HUES64 (cell line): Measurements from ENCODE around the gene FGF8.
"Not testable (repeated sequence)": the region's sequence is repeated elsewhere in the genome, so short reads cannot be mapped to it uniquely, and the experiment has no call there.

Experiments used
- H3K27ac ChIP-seq: 2 replicates; pipeline ENCODE4 v1.7.0; 2013; ENCODE audit warnings: low read depth, low read length, inconsistent platforms
- H3K27me3 ChIP-seq: 2 replicates; pipeline ENCODE4 v1.6.1; 2013; ENCODE audit warnings: mild to moderate bottlenecking, low read length; ENCODE audit not compliant: insufficient read depth
- H3K36me3 ChIP-seq: 2 replicates; pipeline ENCODE4 v1.6.1; 2013; ENCODE audit warnings: mild to moderate bottlenecking, low read length; ENCODE audit not compliant: insufficient read depth
- H3K4me1 ChIP-seq: 2 replicates; pipeline ENCODE4 v1.6.1; 2013; ENCODE audit warnings: mild to moderate bottlenecking, low read length, moderate library complexity; ENCODE audit not compliant: insufficient read depth
- H3K4me3 ChIP-seq: 2 replicates; pipeline ENCODE4 v1.5.1; 2013; ENCODE audit warnings: mild to moderate bottlenecking, low read length, moderate library complexity
- H3K9ac ChIP-seq: 2 replicates; pipeline ENCODE4 v1.6.1; 2013; ENCODE audit warnings: mild to moderate bottlenecking, low read depth, low read length
- H3K9me3 ChIP-seq: 2 replicates; pipeline ENCODE4 v1.6.1; 2013; ENCODE audit warnings: low read depth, low read length; ENCODE audit not compliant: insufficient read depth
- WGBS: fragments of 150-250, 120-280 bp; methylation state at CpG from one replicate; pipeline ENCODE4 v1.1.7; 2013; ENCODE audit warnings: missing lambda C conversion rate; 5-methylcytosine and 5-hydroxymethylcytosine counted together

FGF8 gene

GRCh38 chr10:101803511-101803910 is 27.6 kb upstream of the FGF8 start:
- Histone ChIP-seq H3K9ac (no peak overlapping the region), H3K9me3 (no peaks in the 10 kb centered on the region), H3K4me3 (no peak overlapping the region), H3K27ac (no peak overlapping the region), H3K27me3 (no peaks in the 10 kb centered on the region), H3K4me1 (no peaks in the 10 kb centered on the region), H3K36me3 (peaks cover 98% of the 10 kb centered on the region)
- WGBS: 97% methylated on average over 4 of the region's 4 CpGs

DNA sequence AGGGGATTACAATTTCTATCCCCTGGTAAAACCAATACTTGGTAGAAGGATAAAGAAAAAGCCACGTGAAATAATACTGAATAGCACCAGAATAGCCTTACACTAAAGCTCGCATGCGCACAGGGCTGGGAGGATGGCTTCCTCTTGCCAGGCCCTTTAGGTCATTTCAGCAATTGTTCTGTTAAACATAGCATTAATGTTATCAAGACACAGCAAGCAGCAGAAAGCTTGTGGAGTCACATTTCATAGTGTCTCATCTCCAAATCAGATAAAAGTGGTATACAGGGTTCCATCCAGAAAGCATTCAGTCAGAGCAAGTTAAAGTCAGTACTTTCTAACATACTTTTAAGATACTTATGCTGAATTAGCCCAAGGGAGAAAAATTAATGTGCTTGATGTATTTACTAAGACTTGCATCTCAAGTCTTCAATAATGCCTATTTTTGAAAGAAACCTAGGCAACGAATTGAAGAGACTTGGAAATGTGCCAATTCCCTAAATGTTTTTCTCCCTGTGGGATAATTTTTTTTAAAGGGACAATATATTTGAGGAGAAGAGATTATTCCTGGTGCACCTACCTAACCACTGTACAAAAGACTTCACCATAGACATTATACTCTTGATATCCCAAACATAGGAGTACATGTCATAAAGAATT is 21.6 kb upstream of the FGF8 start:
- Histone ChIP-seq H3K9ac (no peak overlapping the region), H3K27ac (no peak overlapping the region), H3K9me3 (no peaks in the 10 kb centered on the region), H3K36me3 (peaks cover 100% of the 10 kb centered on the region), H3K4me1 (no peaks in the 10 kb centered on the region), H3K27me3 (no peaks in the 10 kb centered on the region), H3K4me3 (no peak overlapping the region)
- WGBS: 97% methylated on average over 4 of the region's 4 CpGs

DNA sequence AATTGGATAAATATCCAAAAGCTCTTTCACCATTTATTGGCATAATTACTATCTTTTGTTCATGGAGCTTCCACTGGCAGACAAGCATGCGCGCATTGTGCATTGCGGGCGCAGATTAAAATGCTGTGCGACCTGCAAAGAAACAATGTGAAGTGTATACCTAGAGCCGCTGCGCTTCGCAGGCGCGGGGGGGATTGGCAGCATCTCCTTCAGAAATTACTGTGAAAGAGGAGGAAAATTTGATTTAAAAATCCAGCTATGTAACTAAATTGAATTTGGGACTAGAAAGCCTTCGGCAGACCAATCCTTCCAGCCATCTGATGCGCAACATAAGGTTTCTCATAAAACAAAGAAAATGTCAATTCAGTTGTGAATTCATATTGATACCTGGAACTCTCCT is 17.6 kb upstream of the FGF8 start:
- Histone ChIP-seq H3K36me3 (peaks cover 98% of the 10 kb centered on the region), H3K9me3 (no peaks in the 10 kb centered on the region), H3K9ac (no peak overlapping the region), H3K4me1 (no peaks in the 10 kb centered on the region), H3K4me3 (no peak overlapping the region), H3K27me3 (no peaks in the 10 kb centered on the region), H3K27ac (no peak overlapping the region)
- WGBS: 97% methylated on average over 12 of the region's 12 CpGs

GRCh38 chr10:101789686-101790085 is 13.8 kb upstream of the FGF8 start:
- WGBS: 95% methylated on average over 6 of the region's 7 CpGs
- H3K36me3 ChIP-seq: peaks cover 96% of the 10 kb centered on the region
- H3K4me1 ChIP-seq: no peaks in the 10 kb centered on the region
- H3K9me3 ChIP-seq: no peaks in the 10 kb centered on the region
- H3K27ac ChIP-seq: no peak overlapping the region
- H3K4me3 ChIP-seq: no peak overlapping the region
- H3K9ac ChIP-seq: no peak overlapping the region
- no peaks in the 10 kb centered on the region for H3K27me3 ChIP-seq

- not testable (repeated sequence) for H3K9ac ChIP-seq, H3K9me3 ChIP-seq, H3K27ac ChIP-seq, H3K4me1 ChIP-seq, H3K4me3 ChIP-seq, H3K27me3 ChIP-seq
- 98% methylated on average over 9 of the region's 9 CpGs for WGBS
- peaks cover 96% of the 10 kb centered on the region for H3K36me3 ChIP-seq
Observed at GRCh38 chr10:101789231-101789630, 13.3 kb upstream of the FGF8 start.

DNA sequence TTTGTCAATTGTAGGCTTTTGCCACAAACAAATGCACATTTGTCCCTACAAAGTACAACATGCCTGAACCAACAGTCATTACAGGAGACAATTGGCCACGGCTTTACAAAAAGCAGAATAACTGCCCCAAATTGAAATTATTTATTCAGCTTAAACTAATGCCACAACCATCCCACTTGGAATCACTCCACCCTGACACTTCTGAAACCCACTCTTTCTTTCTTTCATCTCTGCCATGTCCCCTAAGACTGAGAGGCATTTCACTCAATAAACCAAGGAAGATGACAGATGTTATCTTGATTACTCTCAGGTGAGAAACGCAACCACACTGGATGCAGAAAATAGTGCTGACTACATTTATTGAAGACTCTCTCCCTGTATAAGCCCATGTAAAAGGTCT is 9.9 kb upstream of the FGF8 start:
- WGBS: 97% methylated on average over 2 of the region's 2 CpGs
- H3K36me3 ChIP-seq: peaks cover 70% of the 10 kb centered on the region
- no peak overlapping the region for H3K27ac ChIP-seq
- no peaks in the 10 kb centered on the region; the same call in 1 of the 2 replicates for H3K9me3 ChIP-seq
- no peaks in the 10 kb centered on the region for H3K27me3 ChIP-seq
- H3K9ac ChIP-seq: no peak overlapping the region
- peaks cover 10% of the 10 kb centered on the region for H3K4me1 ChIP-seq
- H3K4me3 ChIP-seq: no peak overlapping the region

GRCh38 chr10:101784558-101784957 is 8.6 kb upstream of the FGF8 start:
- H3K27ac ChIP-seq: no peak overlapping the region
- peaks cover 18% of the 10 kb centered on the region for H3K4me1 ChIP-seq
- H3K9ac ChIP-seq: no peak overlapping the region
- H3K4me3 ChIP-seq: no peak overlapping the region
- peaks cover 57% of the 10 kb centered on the region for H3K36me3 ChIP-seq
- peaks cover 6% of the 10 kb centered on the region; the same call in 1 of the 2 replicates for H3K27me3 ChIP-seq
- WGBS: 89% methylated on average over 2 of the region's 2 CpGs
- no peaks in the 10 kb centered on the region; the same call in 1 of the 2 replicates for H3K9me3 ChIP-seq

DNA sequence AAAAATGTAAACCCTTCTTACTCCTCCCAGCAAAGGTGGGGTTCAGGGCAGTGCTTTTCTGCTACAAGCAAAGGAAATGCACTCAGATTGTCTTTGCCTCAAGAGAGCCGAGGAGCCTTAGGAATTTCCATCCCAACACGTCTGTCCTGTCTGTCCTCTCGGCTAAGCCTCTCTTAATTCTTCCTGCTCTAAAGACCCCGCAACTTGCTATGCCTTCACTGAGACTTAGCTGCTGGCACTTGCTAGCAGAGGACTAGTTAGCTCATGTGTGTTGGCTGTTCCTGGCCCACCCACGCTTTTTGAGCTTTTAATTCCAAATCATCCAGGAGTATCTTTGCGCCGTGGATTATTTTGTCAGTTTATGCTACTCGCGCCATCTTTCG is 7.8 kb upstream of the FGF8 start:
- Histone ChIP-seq H3K4me1 (peaks cover 18% of the 10 kb centered on the region), H3K27me3 (peaks cover 15% of the 10 kb centered on the region), H3K9ac (peak overlapping the region; percentile 91), H3K36me3 (peaks cover 49% of the 10 kb centered on the region), H3K9me3 (no peaks in the 10 kb centered on the region; the same call in 1 of the 2 replicates), H3K4me3 (peak overlapping the region; percentile 80), H3K27ac (peak overlapping the region; percentile 72)
- WGBS: 67% methylated on average over 10 of the region's 10 CpGs

DNA sequence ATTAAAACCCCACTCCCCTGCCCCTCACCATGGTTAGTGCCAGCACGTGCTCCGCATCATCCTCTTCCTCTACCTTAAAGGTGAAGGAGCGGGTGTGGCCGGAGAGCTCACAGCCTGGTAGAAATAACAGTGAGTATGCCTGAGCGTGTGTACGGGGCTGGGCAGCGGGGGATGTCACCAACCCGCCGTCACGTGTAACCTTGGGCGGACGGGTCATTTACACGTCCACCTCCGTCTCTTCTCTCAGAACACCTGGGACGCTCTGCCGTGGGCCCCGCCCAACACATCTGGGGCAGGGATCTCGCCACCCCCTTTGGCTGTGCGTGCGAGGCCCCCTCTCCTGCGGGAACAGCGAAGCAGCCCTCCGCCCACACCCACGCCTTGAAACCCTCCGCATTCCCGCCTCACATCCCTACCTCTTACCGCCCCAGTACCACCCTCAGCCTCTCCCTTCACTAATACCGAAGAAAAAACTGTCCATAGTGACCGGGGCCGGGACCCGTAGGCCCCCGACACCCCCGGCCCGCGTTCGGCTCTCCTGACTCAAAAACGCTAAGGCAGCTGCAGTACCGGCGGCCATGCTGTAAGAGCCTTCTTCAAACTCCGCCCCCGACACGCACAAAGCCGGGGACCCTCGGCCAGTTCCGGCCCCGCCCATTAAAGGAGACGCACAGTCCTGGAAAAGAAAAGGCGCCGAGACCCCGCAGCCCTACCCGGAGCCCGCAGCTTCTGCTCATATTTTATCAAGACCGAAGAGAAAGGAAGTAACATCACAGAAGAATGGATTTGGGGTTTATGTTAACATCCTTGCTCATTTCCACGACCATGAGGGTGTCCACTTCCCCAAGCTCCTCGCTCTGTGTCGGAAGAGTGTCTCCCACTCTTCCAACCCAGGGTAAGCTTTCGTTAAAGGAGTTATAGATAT is 7.2 kb upstream of the FGF8 start, which contains the start of gene NPM3:
NPM3 (minus strand) TSS at position 636 of the 925 bp plus-strand sequence; CDS start at position 580, 56 bp downstream.
- Histone ChIP-seq H3K36me3 (peaks cover 42% of the 10 kb centered on the region), H3K4me1 (peaks cover 23% of the 10 kb centered on the region), H3K9ac (peak within 1 kb of the TSS; percentile 91), H3K27ac (peak within 1 kb of the TSS; percentile 72), H3K4me3 (peak within 1 kb of the TSS; percentile 80), H3K27me3 (peaks cover 21% of the 10 kb centered on the region), H3K9me3 (no peaks in the 10 kb centered on the region; the same call in 1 of the 2 replicates)
- under 1% methylated on average over 54 of the region's 57 CpGs for WGBS

GRCh38 chr10:101781984-101782810 is 6.3 kb upstream of the FGF8 start:
- Histone ChIP-seq H3K36me3 (peaks cover 35% of the 10 kb centered on the region), H3K9ac (peak overlapping the region; percentile 91), H3K4me3 (peak overlapping the region; percentile 80), H3K9me3 (no peaks in the 10 kb centered on the region; the same call in 1 of the 2 replicates), H3K4me1 (peaks cover 26% of the 10 kb centered on the region), H3K27ac (no peak overlapping the region), H3K27me3 (peaks cover 30% of the 10 kb centered on the region)
- 55% methylated on average over 17 of the region's 17 CpGs for WGBS
